Thymus (tissue), 14 donors: ENCODE results near the gene DBH. TPM values are rescaled to one million over a fixed set of nuclear protein-coding genes. Genes with fewer than 3 reads are reported as not detected.

Experiments
- DNase-seq, 9 donors: peaks; one replicate each; pipeline ENCODE4 v3.0.0-alpha.2; 2013; ENCODE audit warnings: low spot score in 9 of 9, low read depth in 6 of 9, missing footprints in 1 of 9
- H3K27ac ChIP-seq, 2 donors: one replicate each; pipeline ENCODE4 v1.5.1; 2013; ENCODE audit warnings: control low read depth in 1 of 2, low read depth in 1 of 2, low read length in 1 of 2, mild to moderate bottlenecking in 1 of 2, moderate library complexity in 1 of 2
- H3K27me3 ChIP-seq, 2 donors: one replicate each; pipeline ENCODE4 v1.5.1; 2013; ENCODE audit warnings: low read length in 1 of 2; ENCODE audit not compliant: control insufficient read depth in 2 of 2, insufficient read depth in 1 of 2
- H3K36me3 ChIP-seq, 2 donors: one replicate each; pipeline ENCODE4 v1.5.1; 2013; ENCODE audit warnings: low read length in 1 of 2, mild to moderate bottlenecking in 1 of 2, moderate library complexity in 1 of 2; ENCODE audit not compliant: control insufficient read depth in 2 of 2, insufficient read depth in 2 of 2
- H3K4me1 ChIP-seq, 2 donors: one replicate each; pipeline ENCODE4 v1.5.1; 2013; ENCODE audit warnings: low read length in 2 of 2; ENCODE audit not compliant: control insufficient read depth in 2 of 2, insufficient read depth in 2 of 2
- H3K4me3 ChIP-seq, 2 donors: one replicate each; pipeline ENCODE4 v1.5.1; 2013; ENCODE audit warnings: low read length in 2 of 2, control low read depth in 1 of 2, mild to moderate bottlenecking in 1 of 2
- H3K9me3 ChIP-seq, 2 donors: one replicate each; pipeline ENCODE4 v1.5.1; 2013; ENCODE audit warnings: low read length in 1 of 2, mild to moderate bottlenecking in 1 of 2; ENCODE audit not compliant: control insufficient read depth in 2 of 2, insufficient read depth in 1 of 2
- WGBS: extraction: QIAGEN DNeasy Blood & Tissue Kit; methylation state at CpG from one replicate; pipeline ENCODE4 v1.1.7; 2013; 5-methylcytosine and 5-hydroxymethylcytosine counted together
- long read RNA-seq, 10 donors: transcript quantifications; one replicate each; lab custom pipeline, GENCODE V29; 2026
- polyA plus RNA-seq: library from polyadenylated mRNA; stranded (reverse); fragments of 200-250 nt; gene quantifications from one replicate; pipeline ENCODE4 v1.2.3, GENCODE V29; 2013
- total RNA-seq: library from RNA; stranded (reverse); fragments of 120-200 nt; gene quantifications from one replicate; pipeline ENCODE4 v1.2.4, GENCODE V29; 2013
- donor health status: healthy.

DBH gene
- total RNA-seq (0.28 TPM), polyA plus RNA-seq (0.25 TPM)
- long read RNA-seq, donor 1: 0 reads
- long read RNA-seq, donor 2: 0 reads
- long read RNA-seq, donor 3: 0 reads
- long read RNA-seq, donor 4: 0 reads
- long read RNA-seq, donor 5, partial matches to known transcripts: 5 of 5 reads
- long read RNA-seq, donor 5, other reads (novel, unspliced or antisense): 0 of 5 reads
- long read RNA-seq, donor 6, partial matches to known transcripts: 6 of 6 reads
- long read RNA-seq, donor 6, other reads (novel, unspliced or antisense): 0 of 6 reads
- long read RNA-seq, donor 7: 0 reads
- long read RNA-seq, donor 8: 0 reads
- long read RNA-seq, donor 9: 0 reads
- long read RNA-seq, donor 10: 0 reads

DNA sequence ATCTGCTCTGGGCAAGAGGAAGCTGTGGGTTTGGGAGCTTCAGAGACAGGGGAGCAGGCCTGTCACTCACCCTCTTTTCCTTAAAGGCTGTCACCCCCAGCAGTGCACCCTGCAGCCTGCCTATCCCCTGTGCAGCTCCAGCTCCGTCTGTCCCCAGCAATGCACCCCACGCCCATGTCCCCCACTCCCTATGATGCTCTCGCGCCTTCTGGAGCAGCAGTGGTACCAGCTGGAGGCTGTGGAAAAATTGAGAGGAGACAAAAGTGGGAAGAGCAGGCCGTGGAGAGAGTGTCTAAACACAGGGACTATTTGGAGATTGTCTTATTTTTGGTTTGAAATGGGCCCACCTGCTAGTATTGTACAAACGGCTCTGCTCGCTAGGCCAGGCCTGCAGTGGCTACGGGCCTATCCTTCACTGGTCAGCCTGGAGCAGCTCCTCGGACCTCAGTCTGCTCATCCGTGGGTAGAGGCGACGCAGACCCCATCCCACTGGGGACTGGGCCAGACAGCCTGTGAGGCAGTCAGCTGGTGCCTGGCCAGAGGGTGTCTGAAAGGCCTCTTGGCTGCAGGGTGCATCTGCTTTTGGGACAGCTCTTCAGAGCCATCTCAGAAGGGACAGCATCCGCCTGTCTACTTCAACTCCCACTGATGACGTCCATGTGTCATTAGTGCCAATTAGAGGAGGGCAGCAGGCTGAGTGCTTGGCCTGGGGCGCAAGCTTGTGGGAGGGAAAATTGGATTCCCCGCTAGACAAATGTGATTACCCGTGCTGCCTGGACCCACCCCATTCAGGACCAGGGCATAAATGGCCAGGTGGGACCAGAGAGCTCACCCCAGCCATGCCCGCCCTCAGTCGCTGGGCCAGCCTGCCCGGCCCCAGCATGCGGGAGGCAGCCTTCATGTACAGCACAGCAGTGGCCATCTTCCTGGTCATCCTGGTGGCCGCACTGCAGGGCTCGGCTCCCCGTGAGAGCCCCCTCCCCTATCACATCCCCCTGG lies at the start of gene DBH:
DBH (plus strand) TSS at position 831 of the 999 bp plus-strand sequence; CDS start at position 840, 9 bp downstream.
- no peak for DNase-seq
- peaks cover 0 to 27% of the 10 kb centered on the region in 2 donors for H3K27me3 ChIP-seq
- no peak within 1 kb of the TSS for H3K4me3 ChIP-seq
- 96% methylated on average over 24 of the region's 24 CpGs for WGBS
- H3K9me3 ChIP-seq: no peaks in the 10 kb centered on the region
- no peak within 1 kb of the TSS for H3K27ac ChIP-seq
- H3K36me3 ChIP-seq: no peaks in the 10 kb centered on the region
- peaks cover 17 to 39% of the 10 kb centered on the region in 2 donors for H3K4me1 ChIP-seq

DNA sequence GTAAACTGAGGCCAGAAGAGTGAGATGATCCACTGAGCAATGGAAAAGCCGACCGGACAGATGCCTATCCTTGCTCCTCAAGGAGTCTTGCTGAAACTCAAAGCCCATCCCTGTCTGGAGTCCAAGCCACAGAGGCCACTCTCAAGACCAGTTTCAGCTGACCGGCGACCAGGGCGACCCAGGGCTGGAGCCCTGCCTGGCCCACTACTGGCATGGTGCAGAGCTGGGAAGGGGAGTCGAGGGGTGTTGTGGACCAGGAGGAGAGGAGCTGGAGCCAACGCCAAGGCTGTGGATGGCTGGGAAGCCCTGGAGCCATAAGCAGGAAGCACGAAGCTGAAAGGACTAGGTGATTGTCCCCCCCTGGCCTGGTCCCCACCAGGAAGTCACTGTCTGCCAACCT lies 49.1 kb upstream of the DBH start:
- no peak for DNase-seq
- H3K4me1 ChIP-seq: peaks cover 36 to 54% of the 10 kb centered on the region in 2 donors
- no peak overlapping the region for H3K27ac ChIP-seq
- H3K9me3 ChIP-seq: peaks cover 0 to 16% of the 10 kb centered on the region in 2 donors
- H3K27me3 ChIP-seq: peaks cover 3 to 41% of the 10 kb centered on the region in 2 donors
- H3K4me3 ChIP-seq: no peak overlapping the region
- 97% methylated on average over 8 of the region's 8 CpGs for WGBS
- H3K36me3 ChIP-seq: no peaks in the 10 kb centered on the region

DNA sequence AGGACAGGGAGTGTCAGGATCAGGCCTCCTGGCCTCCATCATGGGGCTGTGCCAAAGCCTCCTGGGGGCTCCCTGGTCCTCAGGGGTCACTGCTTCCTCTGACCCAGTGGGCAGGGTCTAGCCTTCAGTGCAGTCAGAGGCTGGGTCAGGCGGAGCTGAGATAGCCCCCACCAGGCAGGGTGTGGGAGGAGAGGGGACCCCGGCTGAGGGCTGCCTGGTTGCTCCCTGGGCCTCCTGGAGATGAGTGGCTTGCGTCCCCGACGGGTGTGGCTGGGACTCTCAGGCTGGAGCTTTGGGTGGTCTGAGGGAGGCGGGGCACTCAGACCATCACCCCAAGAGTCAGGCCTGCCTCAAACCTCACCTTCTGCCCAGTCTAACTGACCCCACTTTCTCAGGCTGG lies 48.7 kb upstream of the DBH start:
- 96% methylated on average over 6 of the region's 6 CpGs for WGBS
- H3K4me1 ChIP-seq: peaks cover 36 to 50% of the 10 kb centered on the region in 2 donors
- H3K27ac ChIP-seq: no peak overlapping the region
- peaks cover 0 to 16% of the 10 kb centered on the region in 2 donors for H3K9me3 ChIP-seq
- H3K4me3 ChIP-seq: no peak overlapping the region
- no peak for DNase-seq
- H3K36me3 ChIP-seq: no peaks in the 10 kb centered on the region
- peaks cover 3 to 41% of the 10 kb centered on the region in 2 donors for H3K27me3 ChIP-seq

DNA sequence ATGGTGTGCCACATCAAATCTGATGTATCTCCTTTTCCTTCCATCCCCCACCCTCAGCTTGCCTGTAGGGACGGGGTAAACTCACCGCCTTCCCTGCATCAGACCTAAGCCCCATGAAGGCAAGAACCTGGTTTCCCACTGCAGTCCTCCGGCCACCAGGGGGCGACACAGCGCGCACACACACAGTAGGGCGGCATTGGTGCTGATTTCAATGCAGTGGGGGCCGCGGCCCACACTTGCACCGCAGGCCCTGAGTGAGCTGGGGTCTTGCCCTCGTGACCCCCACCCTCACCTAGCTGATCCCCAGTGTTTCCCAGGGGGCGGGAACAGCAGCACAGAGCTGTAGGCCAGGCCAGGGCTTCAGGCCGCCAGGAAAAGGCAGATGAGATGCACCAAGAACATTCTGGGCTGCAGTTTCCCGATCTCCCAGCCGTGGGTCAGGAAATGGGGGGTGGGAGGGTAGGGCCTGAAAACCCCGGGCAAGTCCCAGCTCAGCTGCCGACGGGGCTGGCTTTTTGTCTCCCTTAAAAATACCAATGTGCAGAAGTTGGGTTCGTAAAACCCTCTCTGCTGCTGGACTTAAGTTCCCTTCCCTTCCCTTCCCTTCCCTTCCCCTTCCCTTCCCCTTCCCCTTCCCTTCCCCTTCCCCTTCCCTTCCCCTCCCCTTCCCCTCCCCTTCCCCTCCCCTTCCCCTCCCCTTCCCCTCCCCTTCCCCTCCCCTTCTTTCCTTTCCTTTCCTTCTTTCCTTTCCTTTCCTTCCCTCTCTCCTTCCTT lies 46.5 kb upstream of the DBH start:
- Histone ChIP-seq H3K9me3 (peaks cover 0 to 16% of the 10 kb centered on the region in 2 donors), H3K4me1 (peaks cover 20 to 28% of the 10 kb centered on the region in 2 donors), H3K4me3 (no peak overlapping the region), H3K27me3 (peaks cover 3 to 40% of the 10 kb centered on the region in 2 donors), H3K36me3 (no peaks in the 10 kb centered on the region), H3K27ac (no peak overlapping the region)
- WGBS: 55% methylated on average over 19 of the region's 19 CpGs
- DNase-seq: no peak

DNA sequence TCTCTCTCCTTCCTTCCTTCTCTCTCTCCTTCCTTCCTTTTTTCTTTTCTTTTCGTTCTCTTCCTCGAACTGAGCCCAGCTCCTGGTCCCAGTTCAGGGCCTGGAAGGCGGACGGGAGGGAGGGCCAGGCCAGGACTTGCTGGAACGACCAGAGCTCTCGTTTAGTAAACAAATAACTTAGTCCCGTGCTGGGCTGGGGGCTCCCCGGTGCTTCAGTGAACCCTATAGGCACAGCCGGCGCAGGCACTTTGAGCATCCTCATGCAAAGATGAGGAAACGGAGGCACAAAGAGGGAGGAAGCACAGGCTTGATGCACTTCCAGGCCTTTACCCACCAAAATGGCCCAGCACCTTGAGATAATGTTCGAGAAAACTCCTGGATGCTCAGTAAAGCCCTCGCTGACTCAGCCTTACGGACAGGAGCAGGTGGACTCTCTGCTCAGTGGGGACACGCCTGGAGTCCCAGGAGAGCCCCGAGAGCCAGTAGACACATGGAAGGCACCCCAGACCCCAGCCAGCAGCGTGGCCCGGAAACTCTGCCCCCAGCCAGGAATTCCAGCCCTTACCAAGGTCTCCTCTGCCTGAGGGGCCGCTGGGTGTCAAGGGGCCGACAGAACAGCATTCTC lies 45.8 kb upstream of the DBH start:
- 81% methylated on average over 20 of the region's 20 CpGs for WGBS
- Histone ChIP-seq H3K4me3 (no peak overlapping the region), H3K27me3 (peaks cover 3 to 33% of the 10 kb centered on the region in 2 donors), H3K36me3 (no peaks in the 10 kb centered on the region), H3K9me3 (peaks cover 0 to 16% of the 10 kb centered on the region in 2 donors), H3K27ac (no peak overlapping the region), H3K4me1 (peaks cover 13 to 21% of the 10 kb centered on the region in 2 donors)
- no peak for DNase-seq

DNA sequence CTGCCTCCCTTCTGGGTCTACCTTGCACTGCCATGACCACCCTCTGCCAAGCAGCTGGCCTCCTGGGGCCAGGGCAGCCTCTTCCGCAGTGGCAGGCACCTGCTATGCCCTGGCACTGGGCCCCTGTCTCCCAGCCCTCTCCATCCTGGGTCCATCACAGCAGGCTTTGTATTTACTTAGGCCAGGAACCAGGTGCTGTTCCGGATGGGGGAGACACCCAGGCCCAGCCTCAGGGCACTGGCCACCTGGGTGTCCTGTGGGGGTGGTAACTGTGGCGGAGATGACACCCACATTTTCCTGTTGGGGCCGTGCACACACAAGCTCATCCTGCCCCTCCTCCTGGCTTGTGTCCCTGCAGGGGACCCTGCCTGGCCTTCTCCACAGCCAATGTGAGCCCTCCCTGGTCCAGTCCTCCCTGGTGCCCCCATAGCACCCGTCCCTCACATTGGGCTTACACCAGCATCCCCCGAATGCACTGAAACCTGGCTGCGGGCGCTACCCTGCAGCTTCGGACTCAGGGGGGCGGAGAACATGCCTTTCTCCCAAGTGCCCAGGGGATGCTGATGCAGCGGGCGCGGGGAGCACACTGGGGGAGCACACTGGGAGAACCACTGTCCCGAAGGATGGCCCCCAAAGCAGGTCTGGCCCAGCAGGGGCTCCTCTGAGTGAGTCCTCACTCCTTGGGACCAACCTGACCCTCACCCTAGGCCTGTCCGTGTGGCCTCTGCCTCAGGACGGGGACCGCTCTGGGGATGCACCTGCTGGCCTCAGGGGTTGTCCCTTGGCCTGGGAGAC lies 44.9 kb upstream of the DBH start:
- H3K27me3 ChIP-seq: peaks cover 0 to 24% of the 10 kb centered on the region in 2 donors
- peaks cover 3 to 12% of the 10 kb centered on the region in 2 donors for H3K4me1 ChIP-seq
- H3K4me3 ChIP-seq: no peak overlapping the region
- no peak for DNase-seq
- WGBS: 89% methylated on average over 17 of the region's 17 CpGs
- H3K36me3 ChIP-seq: no peaks in the 10 kb centered on the region
- no peak overlapping the region for H3K27ac ChIP-seq
- H3K9me3 ChIP-seq: peaks cover 0 to 24% of the 10 kb centered on the region in 2 donors

DNA sequence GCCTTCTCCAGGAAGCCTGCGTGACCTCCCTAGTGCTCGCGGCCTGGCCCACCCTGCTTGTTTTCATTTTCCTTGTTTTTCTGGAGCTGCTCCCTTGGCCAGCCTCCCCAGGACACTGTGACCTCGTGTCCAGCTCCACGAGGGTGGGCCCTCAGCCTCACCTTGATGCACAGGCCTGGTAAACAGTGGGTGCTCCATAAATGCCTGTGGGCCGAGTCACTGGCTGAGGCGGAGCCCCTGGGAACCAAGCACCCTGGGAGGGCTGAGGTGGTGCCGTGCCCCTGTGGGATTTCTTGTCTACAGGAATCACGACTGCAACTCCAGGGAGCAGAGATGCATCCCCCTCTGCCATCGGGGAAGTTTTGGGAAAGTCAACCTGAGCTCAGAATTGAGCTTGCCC lies 44.2 kb upstream of the DBH start:
- H3K4me1 ChIP-seq: peaks cover 0 to 5% of the 10 kb centered on the region in 2 donors
- peaks cover 0 to 25% of the 10 kb centered on the region in 2 donors for H3K9me3 ChIP-seq
- no peak for DNase-seq
- WGBS: 83% methylated on average over 10 of the region's 10 CpGs
- H3K4me3 ChIP-seq: no peak overlapping the region
- H3K36me3 ChIP-seq: no peaks in the 10 kb centered on the region
- peaks cover 0 to 19% of the 10 kb centered on the region in 2 donors for H3K27me3 ChIP-seq
- H3K27ac ChIP-seq: no peak overlapping the region
